ENCODE results near the gene FUT4. TPM values are rescaled to one million over a fixed set of nuclear protein-coding genes. Genes with fewer than 3 reads are reported as not detected.

The FUT4 gene
- total RNA-seq, 4 donors from 2014 or later = 14.9 to 39.0 (median 22.4) TPM

GRCh38 chr11:94563176-94563847 lies 19.6 kb downstream of the FUT4 start:
- in situ Hi-C loops (cut with MboI; ENCODE audit: low pct_ligation_motif_present in 1 of 4, low pct_unique_long_range_greater_than_20kb in 1 of 4, low sequenced_read_pairs in 3 of 4) (no loop called here), intact Hi-C loops (cut with DNase I; ENCODE audit: low total_unique reads) (loop anchor here (5.0 kb wide), 1 partner anchor 46 kb away; no protein-coding TSS in a partner anchor)
- H3K4me1 ChIP-seq = peaks cover 0 to 4% (median 0%) of the 10 kb centered on the region in 4 donors
- WGBS, 2 donors (ENCODE audit: low coverage in 1 of 2) = 72 to 83% methylated on average over 4 of the region's 4 CpGs
- no peak for DNase-seq
- H3K36me3 ChIP-seq = no peaks in the 10 kb centered on the region
- no peak overlapping the region for H3K4me3 ChIP-seq
- TF ChIP-seq POLR2A (IDR thresholded peaks at IDR 0.05) (no peak), POLR2AphosphoS5 (IDR thresholded peaks at IDR 0.05) (no peak), EP300 (IDR thresholded peaks at IDR 0.05; ENCODE audit: low read depth) (no peak)
- TF ChIP-seq, protein P1, sequence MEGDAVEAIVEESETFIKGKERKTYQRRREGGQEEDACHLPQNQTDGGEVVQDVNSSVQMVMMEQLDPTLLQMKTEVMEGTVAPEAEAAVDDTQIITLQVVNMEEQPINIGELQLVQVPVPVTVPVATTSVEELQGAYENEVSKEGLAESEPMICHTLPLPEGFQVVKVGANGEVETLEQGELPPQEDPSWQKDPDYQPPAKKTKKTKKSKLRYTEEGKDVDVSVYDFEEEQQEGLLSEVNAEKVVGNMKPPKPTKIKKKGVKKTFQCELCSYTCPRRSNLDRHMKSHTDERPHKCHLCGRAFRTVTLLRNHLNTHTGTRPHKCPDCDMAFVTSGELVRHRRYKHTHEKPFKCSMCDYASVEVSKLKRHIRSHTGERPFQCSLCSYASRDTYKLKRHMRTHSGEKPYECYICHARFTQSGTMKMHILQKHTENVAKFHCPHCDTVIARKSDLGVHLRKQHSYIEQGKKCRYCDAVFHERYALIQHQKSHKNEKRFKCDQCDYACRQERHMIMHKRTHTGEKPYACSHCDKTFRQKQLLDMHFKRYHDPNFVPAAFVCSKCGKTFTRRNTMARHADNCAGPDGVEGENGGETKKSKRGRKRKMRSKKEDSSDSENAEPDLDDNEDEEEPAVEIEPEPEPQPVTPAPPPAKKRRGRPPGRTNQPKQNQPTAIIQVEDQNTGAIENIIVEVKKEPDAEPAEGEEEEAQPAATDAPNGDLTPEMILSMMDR (IDR thresholded peaks at IDR 0.05) = no peak
- no peak overlapping the region for H3K27ac ChIP-seq
- H3K9me3 ChIP-seq = no peaks in the 10 kb centered on the region
- no peaks in the 10 kb centered on the region for H3K27me3 ChIP-seq

GRCh38 chr11:94563848-94564467 lies 20.2 kb downstream of the FUT4 start:
- TF ChIP-seq EP300 (IDR thresholded peaks at IDR 0.05; ENCODE audit: low read depth) (no peak), POLR2AphosphoS5 (IDR thresholded peaks at IDR 0.05) (no peak), POLR2A (IDR thresholded peaks at IDR 0.05) (no peak)
- TF ChIP-seq, protein P1 (IDR thresholded peaks at IDR 0.05) = no peak
- H3K27me3 ChIP-seq = no peaks in the 10 kb centered on the region
- WGBS, 2 donors (ENCODE audit: low coverage in 1 of 2) = 73 to 78% methylated on average over 5 to 8 of the region's 8 CpGs
- intact Hi-C loops (cut with DNase I; ENCODE audit: low total_unique reads) = loop anchor here (5.0 kb wide), 1 partner anchor 47 kb away; no protein-coding TSS in a partner anchor
- H3K4me1 ChIP-seq = peaks cover 0 to 4% (median 0%) of the 10 kb centered on the region in 4 donors
- no peaks in the 10 kb centered on the region for H3K9me3 ChIP-seq
- DNase-seq = no peak
- in situ Hi-C loops (cut with MboI; ENCODE audit: low pct_ligation_motif_present in 1 of 4, low pct_unique_long_range_greater_than_20kb in 1 of 4, low sequenced_read_pairs in 3 of 4) = no loop called here
- H3K4me3 ChIP-seq = no peak overlapping the region
- H3K27ac ChIP-seq = no peak overlapping the region
- no peaks in the 10 kb centered on the region for H3K36me3 ChIP-seq

GRCh38 chr11:94567181-94567670 lies 23.5 kb downstream of the FUT4 start, which contains the start of gene PIWIL4:
TSS of gene PIWIL4 (plus strand) at chr11:94567368. CDS start at chr11:94567519, 151 bp downstream.
- in situ Hi-C loops (cut with MboI; ENCODE audit: low pct_ligation_motif_present in 1 of 4, low pct_unique_long_range_greater_than_20kb in 1 of 4, low sequenced_read_pairs in 3 of 4) (no loop called here), intact Hi-C loops (cut with DNase I; ENCODE audit: low total_unique reads) (no loop called here)
- 96 to 100% methylated on average over 1 to 25 of the region's 25 CpGs for WGBS, 2 donors (ENCODE audit: low coverage in 1 of 2)
- Histone ChIP-seq H3K27ac (no peak within 1 kb of the TSS), H3K36me3 (no peaks in the 10 kb centered on the region), H3K27me3 (no peaks in the 10 kb centered on the region), H3K4me1 (peaks cover 0 to 4% (median 0%) of the 10 kb centered on the region in 4 donors), H3K4me3 (no peak within 1 kb of the TSS), H3K9me3 (no peaks in the 10 kb centered on the region)
- TF ChIP-seq, protein P1 (IDR thresholded peaks at IDR 0.05) = no peak
- TF ChIP-seq POLR2A (IDR thresholded peaks at IDR 0.05) (no peak), POLR2AphosphoS5 (IDR thresholded peaks at IDR 0.05) (no peak), EP300 (IDR thresholded peaks at IDR 0.05; ENCODE audit: low read depth) (no peak)
- no peak for DNase-seq

DNA sequence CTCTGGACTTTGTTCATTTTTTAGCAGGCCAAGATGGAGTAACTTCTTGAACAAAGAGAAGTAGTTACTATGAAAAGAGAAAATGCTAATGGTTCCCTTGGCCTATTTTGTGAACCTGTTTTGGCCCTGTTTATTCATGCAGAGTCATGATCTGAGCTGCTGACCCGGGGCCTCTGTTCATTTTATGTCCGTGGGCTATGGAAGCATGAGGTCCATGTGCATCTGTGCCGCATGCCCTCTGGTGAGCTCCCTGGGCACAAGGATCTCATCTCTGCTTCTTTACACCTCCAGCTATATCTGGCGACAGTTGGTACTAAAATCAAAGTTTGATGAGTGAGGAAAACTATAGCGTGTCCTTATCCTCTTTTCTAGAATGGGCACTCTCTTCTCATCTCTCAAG lies 24.5 kb downstream of the FUT4 start:
- intact Hi-C loops (cut with DNase I; ENCODE audit: low total_unique reads) = no loop called here
- Histone ChIP-seq H3K9me3 (no peaks in the 10 kb centered on the region), H3K36me3 (no peaks in the 10 kb centered on the region), H3K4me3 (no peak overlapping the region), H3K27me3 (no peaks in the 10 kb centered on the region), H3K27ac (no peak overlapping the region), H3K4me1 (peaks cover 0 to 4% (median 0%) of the 10 kb centered on the region in 4 donors)
- TF ChIP-seq POLR2AphosphoS5 (IDR thresholded peaks at IDR 0.05) = no peak
- no peak for TF ChIP-seq POLR2A (IDR thresholded peaks at IDR 0.05)
- TF ChIP-seq, protein P1 (IDR thresholded peaks at IDR 0.05) = no peak
- TF ChIP-seq EP300 (IDR thresholded peaks at IDR 0.05; ENCODE audit: low read depth) = no peak
- WGBS, 2 donors (ENCODE audit: low coverage in 1 of 2) = 94 to 100% methylated on average over 1 to 5 of the region's 5 CpGs
- DNase-seq = no peak
- in situ Hi-C loops (cut with MboI; ENCODE audit: low pct_ligation_motif_present in 1 of 4, low pct_unique_long_range_greater_than_20kb in 1 of 4, low sequenced_read_pairs in 3 of 4) = no loop called here

Data from transverse colon (tissue), 4 donors.